Left ventricle myocardium inferior (tissue), 1 donor: ENCODE measurements around the gene PPL. TPM values are rescaled to one million over a fixed set of nuclear protein-coding genes. Genes with fewer than 3 reads are reported as not detected.

Source experiments
- DNase-seq: peaks from one replicate; pipeline ENCODE4 v3.0.0-alpha.2; 2020
- H3K27ac ChIP-seq: fragments of 200-600 bp; replicated peaks from 2 replicates; pipeline ENCODE4 v1.8.0; 2021
- H3K27me3 ChIP-seq: fragments of 200-600 bp; 2 replicates; pipeline ENCODE4 v1.8.0; 2021; ENCODE audit warnings: low read depth
- H3K36me3 ChIP-seq: fragments of 200-600 bp; 2 replicates; pipeline ENCODE4 v1.8.0; 2021
- H3K4me1 ChIP-seq: fragments of 200-600 bp; 2 replicates; pipeline ENCODE4 v1.8.0; 2021
- H3K4me3 ChIP-seq: fragments of 200-600 bp; 2 replicates; pipeline ENCODE4 v1.8.0; 2021; ENCODE audit warnings: mild to moderate bottlenecking, moderate library complexity
- H3K9me3 ChIP-seq: fragments of 200-600 bp; replicated peaks from 2 replicates; pipeline ENCODE4 v1.8.0; 2021
- CTCF ChIP-seq: fragments of 200-600 bp; IDR thresholded peaks from 2 replicates; pipeline ENCODE4 v1.8.0; 2021; ENCODE audit warnings: antibody characterized with exemption, mild to moderate bottlenecking, borderline replicate concordance
- intact Hi-C: fragments of 100-400 bp; cut with micrococcal nuclease; formaldehyde crosslinking; loops from one replicate; pipeline ENCODE4 v1.11.0; 2022
- total RNA-seq: library from RNA; stranded (reverse); fragmentation: NEBNext Ultra II Directional; extraction: Animal tissue kit (Norgen Biotek cat#: 25700); gene quantifications from one replicate; pipeline ENCODE4 v1.2.1, GENCODE V29; 2021
- donor health status: DM: no; HTN: yes; CAD: no; lungs with severe emphysema.

The PPL gene
- total RNA-seq, 1 donor from 2014 or later = 7.6 TPM

- Histone ChIP-seq H3K4me1 (peaks cover 46% of the 10 kb centered on the region), H3K4me3 (no peak overlapping the region), H3K27ac (peak overlapping the region; percentile 93), H3K9me3 (no peaks in the 10 kb centered on the region), H3K36me3 (peaks cover 91% of the 10 kb centered on the region), H3K27me3 (no peaks in the 10 kb centered on the region)
- no peak for TF ChIP-seq CTCF
- DNase-seq = no peak
- intact Hi-C loops = no loop called here
Measured at GRCh38 chr16:4837733-4838501, 99.0 kb downstream of the PPL start.

- Histone ChIP-seq H3K36me3 (peaks cover 91% of the 10 kb centered on the region), H3K27ac (peak overlapping the region; percentile 93), H3K4me1 (peaks cover 56% of the 10 kb centered on the region), H3K9me3 (no peaks in the 10 kb centered on the region), H3K4me3 (no peak overlapping the region), H3K27me3 (no peaks in the 10 kb centered on the region)
- TF ChIP-seq CTCF = no peak
- DNase-seq = no peak
- intact Hi-C loops = no loop called here
Measured at GRCh38 chr16:4836727-4837126, 100.2 kb downstream of the PPL start.

- DNase-seq = no peak
- intact Hi-C loops = no loop called here
- Histone ChIP-seq H3K27me3 (no peaks in the 10 kb centered on the region), H3K4me1 (peaks cover 75% of the 10 kb centered on the region), H3K9me3 (no peaks in the 10 kb centered on the region), H3K4me3 (no peak overlapping the region), H3K36me3 (peaks cover 90% of the 10 kb centered on the region), H3K27ac (peak overlapping the region; percentile 93)
- TF ChIP-seq CTCF = no peak
Measured at GRCh38 chr16:4833584-4833983, 103.4 kb downstream of the PPL start.

- intact Hi-C loops = no loop called here
- no peak for TF ChIP-seq CTCF
Measured at GRCh38 chr16:4832698-4833343, 104.1 kb downstream of the PPL start.

More at GRCh38 chr16:4832698-4833343, 104.1 kb downstream of the PPL start:
- H3K9me3 ChIP-seq = no peaks in the 10 kb centered on the region
- H3K27me3 ChIP-seq = no peaks in the 10 kb centered on the region
- H3K36me3 ChIP-seq = peaks cover 91% of the 10 kb centered on the region
- H3K27ac ChIP-seq = peak overlapping the region; percentile 93
- H3K4me1 ChIP-seq = peaks cover 82% of the 10 kb centered on the region
- DNase-seq = no peak
- H3K4me3 ChIP-seq = no peak overlapping the region

Other genes starting within 250 kb of the PPL start
- gene NUDT16L1, start 243.6 kb downstream of the PPL start, total RNA-seq = 61.9 TPM
- gene ANKS3, start 202.9 kb downstream of the PPL start, total RNA-seq = 8.7 TPM
- 0.77 TPM for gene DNAAF8, start 202.6 kb downstream of the PPL start, total RNA-seq
- gene ZNF500, start 170.0 kb downstream of the PPL start, total RNA-seq = 5.4 TPM
- not detected for gene SEPTIN12, start 148.8 kb downstream of the PPL start, total RNA-seq
- not detected for gene SMIM22, start 141.8 kb downstream of the PPL start, total RNA-seq
- 97.4 TPM for gene ROGDI, start 134.5 kb downstream of the PPL start, total RNA-seq
- gene GLYR1, start 89.9 kb downstream of the PPL start, total RNA-seq = 86.7 TPM
- 41.1 TPM for gene UBN1, start 89.7 kb downstream of the PPL start, total RNA-seq
- 15.5 TPM for gene SEC14L5, start 21.2 kb upstream of the PPL start, total RNA-seq
- 6.6 TPM for gene NAGPA, start 96.8 kb upstream of the PPL start, total RNA-seq
- 5.9 TPM for gene C16orf89, start 128.8 kb upstream of the PPL start, total RNA-seq
- gene ALG1, start 134.7 kb upstream of the PPL start, total RNA-seq = 7.3 TPM
- gene EEF2KMT, start 160.6 kb upstream of the PPL start, total RNA-seq = 7.3 TPM